ENCODE results near the gene ACOX2. TPM values are rescaled to one million over a fixed set of nuclear protein-coding genes. Genes with fewer than 3 reads are reported as not detected.

The ACOX2 gene
- total and polyA plus RNA-seq, 2 of the 13 experiments (the other 11 are each of a cell fraction or from before 2014, with no cell fraction given), result 42.6 to 98.5 TPM

DNA sequence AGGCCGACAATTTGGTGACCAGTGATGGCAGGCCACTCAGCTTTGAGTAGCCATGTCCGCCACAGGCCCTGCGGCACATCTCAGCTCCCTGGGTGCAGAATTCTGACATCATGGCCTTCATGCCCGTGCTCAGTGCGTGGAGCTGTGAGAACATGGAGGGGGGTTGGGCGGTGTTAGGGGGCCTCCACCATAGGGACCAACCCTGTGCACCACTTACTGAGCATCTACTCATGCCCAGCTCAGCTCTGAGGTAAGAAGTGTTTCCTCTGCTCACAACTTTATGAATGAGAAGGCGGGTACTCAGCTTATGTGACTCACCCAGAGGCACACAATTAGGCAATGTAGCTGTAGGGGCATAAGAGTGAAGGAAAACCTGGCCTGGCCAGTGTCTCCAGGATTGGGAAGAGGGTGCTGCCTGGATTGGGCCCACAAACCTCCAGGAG is 10.5 kb downstream of the ACOX2 start (continued):
- TF ChIP-seq TRAFD1 (CRISPR knock-in tag; IDR thresholded peaks at IDR 0.05; ENCODE audit: borderline replicate concordance) (no peak), RXRA (CRISPR knock-in tag; IDR thresholded peaks at IDR 0.05) (peak; percentile 11), ZXDC (CRISPR knock-in tag; IDR thresholded peaks at IDR 0.05) (no peak), SMARCC2 (IDR thresholded peaks at IDR 0.05) (no peak), ZNF432 (CRISPR knock-in tag; IDR thresholded peaks at IDR 0.05; ENCODE audit: borderline replicate concordance) (no peak), ZKSCAN1 (IDR thresholded peaks at IDR 0.05; ENCODE audit: low read length) (no peak), RCOR2 (CRISPR knock-in tag; IDR thresholded peaks at IDR 0.05) (peak; percentile 23; the same call in 1 of the 2 replicates), ZKSCAN8 (CRISPR knock-in tag; IDR thresholded peaks at IDR 0.05; ENCODE audit: borderline replicate concordance) (0 out of 2 replicates have a peak, but pooled peaks have one; percentile 26), POLR2AphosphoS5 (IDR thresholded peaks at IDR 0.05; ENCODE audit: low read depth, low read length) (peak; percentile 63), SPEN (CRISPR knock-in tag; IDR thresholded peaks at IDR 0.05; ENCODE audit: low read depth) (peak; percentile 44; the same call in 1 of the 2 replicates), ZNF747 (CRISPR knock-in tag; IDR thresholded peaks at IDR 0.05; ENCODE audit: borderline replicate concordance) (0 out of 2 replicates have a peak, but pooled peaks have one; percentile 46), TARDBP (CRISPR knock-in tag; IDR thresholded peaks at IDR 0.05) (peak; percentile 26; the same call in 1 of the 2 replicates), ZBTB38 (CRISPR knock-in tag; IDR thresholded peaks at IDR 0.05) (peak; percentile 55), HNF4G (IDR thresholded peaks at IDR 0.05; ENCODE audit: borderline replicate concordance, low read depth, low read length) (peak; percentile 38; the same call in 1 of the 2 replicates), HNF4G (CRISPR knock-in tag; IDR thresholded peaks at IDR 0.05; ENCODE audit: borderline replicate concordance, low read depth) (no peak), MIER3 (CRISPR knock-in tag; IDR thresholded peaks at IDR 0.05; ENCODE audit: borderline replicate concordance) (0 out of 2 replicates have a peak, but pooled peaks have one; percentile 44), ZNF777 (CRISPR knock-in tag; IDR thresholded peaks at IDR 0.05) (no peak), LCORL (IDR thresholded peaks at IDR 0.05) (no peak), LCORL (CRISPR knock-in tag; IDR thresholded peaks at IDR 0.05) (0 out of 2 replicates have a peak, but pooled peaks have one; percentile 20)
- TF ChIP-seq, protein P1, sequence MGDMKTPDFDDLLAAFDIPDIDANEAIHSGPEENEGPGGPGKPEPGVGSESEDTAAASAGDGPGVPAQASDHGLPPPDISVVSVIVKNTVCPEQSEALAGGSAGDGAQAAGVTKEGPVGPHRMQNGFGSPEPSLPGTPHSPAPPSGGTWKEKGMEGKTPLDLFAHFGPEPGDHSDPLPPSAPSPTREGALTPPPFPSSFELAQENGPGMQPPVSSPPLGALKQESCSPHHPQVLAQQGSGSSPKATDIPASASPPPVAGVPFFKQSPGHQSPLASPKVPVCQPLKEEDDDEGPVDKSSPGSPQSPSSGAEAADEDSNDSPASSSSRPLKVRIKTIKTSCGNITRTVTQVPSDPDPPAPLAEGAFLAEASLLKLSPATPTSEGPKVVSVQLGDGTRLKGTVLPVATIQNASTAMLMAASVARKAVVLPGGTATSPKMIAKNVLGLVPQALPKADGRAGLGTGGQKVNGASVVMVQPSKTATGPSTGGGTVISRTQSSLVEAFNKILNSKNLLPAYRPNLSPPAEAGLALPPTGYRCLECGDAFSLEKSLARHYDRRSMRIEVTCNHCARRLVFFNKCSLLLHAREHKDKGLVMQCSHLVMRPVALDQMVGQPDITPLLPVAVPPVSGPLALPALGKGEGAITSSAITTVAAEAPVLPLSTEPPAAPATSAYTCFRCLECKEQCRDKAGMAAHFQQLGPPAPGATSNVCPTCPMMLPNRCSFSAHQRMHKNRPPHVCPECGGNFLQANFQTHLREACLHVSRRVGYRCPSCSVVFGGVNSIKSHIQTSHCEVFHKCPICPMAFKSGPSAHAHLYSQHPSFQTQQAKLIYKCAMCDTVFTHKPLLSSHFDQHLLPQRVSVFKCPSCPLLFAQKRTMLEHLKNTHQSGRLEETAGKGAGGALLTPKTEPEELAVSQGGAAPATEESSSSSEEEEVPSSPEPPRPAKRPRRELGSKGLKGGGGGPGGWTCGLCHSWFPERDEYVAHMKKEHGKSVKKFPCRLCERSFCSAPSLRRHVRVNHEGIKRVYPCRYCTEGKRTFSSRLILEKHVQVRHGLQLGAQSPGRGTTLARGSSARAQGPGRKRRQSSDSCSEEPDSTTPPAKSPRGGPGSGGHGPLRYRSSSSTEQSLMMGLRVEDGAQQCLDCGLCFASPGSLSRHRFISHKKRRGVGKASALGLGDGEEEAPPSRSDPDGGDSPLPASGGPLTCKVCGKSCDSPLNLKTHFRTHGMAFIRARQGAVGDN (CRISPR knock-in tag; IDR thresholded peaks at IDR 0.05), result peak; percentile 71
- TF ChIP-seq, protein P2, sequence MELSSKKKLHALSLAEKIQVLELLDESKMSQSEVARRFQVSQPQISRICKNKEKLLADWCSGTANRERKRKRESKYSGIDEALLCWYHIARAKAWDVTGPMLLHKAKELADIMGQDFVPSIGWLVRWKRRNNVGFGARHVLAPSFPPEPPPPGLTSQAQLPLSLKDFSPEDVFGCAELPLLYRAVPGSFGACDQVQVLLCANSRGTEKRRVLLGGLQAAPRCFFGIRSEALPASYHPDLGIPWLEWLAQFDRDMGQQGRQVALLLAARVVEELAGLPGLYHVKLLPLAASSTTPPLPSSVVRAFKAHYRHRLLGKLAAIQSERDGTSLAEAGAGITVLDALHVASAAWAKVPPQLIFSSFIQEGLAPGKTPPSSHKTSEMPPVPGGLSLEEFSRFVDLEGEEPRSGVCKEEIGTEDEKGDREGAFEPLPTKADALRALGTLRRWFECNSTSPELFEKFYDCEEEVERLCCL (CRISPR knock-in tag; IDR thresholded peaks at IDR 0.05; ENCODE audit: borderline replicate concordance), result no peak
